CD14-positive monocyte (primary cell): ENCODE results near the gene ADAMTS17. TPM values are rescaled to one million over a fixed set of nuclear protein-coding genes. Genes with fewer than 3 reads are reported as not detected.

Source experiments
- DNase-seq, 3 donors: peaks; one replicate each; pipeline ENCODE4 v3.0.0-alpha.2; 2011 to 2022
- H2AFZ ChIP-seq: 2 replicates; pipeline ENCODE4 v1.6.0; 2012; ENCODE audit warnings: mild to moderate bottlenecking, low read depth, low read length, inconsistent platforms; ENCODE audit not compliant: insufficient read depth, poor library complexity, severe bottlenecking
- H3K27ac ChIP-seq, 2 donors: 1 replicate in 1 of 2; 2 replicates in 1 of 2; pipeline ENCODE4 v1.5.1; 2012 to 2013; ENCODE audit warnings: low read length in 2 of 2, control low read depth in 1 of 2, inconsistent platforms in 1 of 2, low read depth in 1 of 2, mild to moderate bottlenecking in 1 of 2
- H3K27me3 ChIP-seq, 2 donors: one replicate each; pipeline versions ENCODE4 v1.6.0 to v1.6.1; 2011 to 2013; ENCODE audit warnings: low read length in 2 of 2; ENCODE audit not compliant: control insufficient read depth in 2 of 2, insufficient read depth in 2 of 2
- H3K36me3 ChIP-seq, 2 donors: replicated peaks in 1 of 2; 1 replicate in 1 of 2; 2 replicates in 1 of 2; pipeline versions ENCODE4 v1.5.1 to v1.6.1; 2012 to 2013; ENCODE audit warnings: low read length in 2 of 2, control low read depth in 1 of 2, inconsistent platforms in 1 of 2, mild to moderate bottlenecking in 1 of 2; ENCODE audit not compliant: insufficient read depth in 2 of 2, control insufficient read depth in 1 of 2
- H3K4me1 ChIP-seq, 2 donors: 1 replicate in 1 of 2; 2 replicates in 1 of 2; pipeline versions ENCODE4 v1.5.1 to v1.6.1; 2012 to 2013; ENCODE audit warnings: low read length in 2 of 2, control low read depth in 1 of 2, inconsistent platforms in 1 of 2, mild to moderate bottlenecking in 1 of 2, moderate library complexity in 1 of 2; ENCODE audit not compliant: insufficient read depth in 2 of 2, control insufficient read depth in 1 of 2
- H3K4me2 ChIP-seq: replicated peaks from 2 replicates; pipeline ENCODE3; 2012; ENCODE audit warnings: low read length, moderate library complexity, mild to moderate bottlenecking; ENCODE audit not compliant: poor library complexity, severe bottlenecking; ENCODE audit errors: extremely low read depth
- H3K4me3 ChIP-seq, 3 experiments: fragments of 200-600 bp in 1 of 3; sonication (generic) in 1 of 3; replicated peaks in 1 of 3; 1 replicate in 2 of 3; 2 replicates in 1 of 3; pipeline ENCODE4 v1.5.1; 2011 to 2013; ENCODE audit warnings: low read length in 3 of 3, mild to moderate bottlenecking in 3 of 3, control low read depth in 2 of 3, low read depth in 2 of 3, inconsistent platforms in 1 of 3, moderate library complexity in 1 of 3
- H3K79me2 ChIP-seq: 2 replicates; pipeline ENCODE4 v1.6.0; 2012; ENCODE audit warnings: mild to moderate bottlenecking, control low read depth, inconsistent platforms, low read length, moderate library complexity; ENCODE audit not compliant: insufficient read depth
- H3K9ac ChIP-seq: 2 replicates; pipeline ENCODE4 v1.6.0; 2017; ENCODE audit warnings: low read length, mild to moderate bottlenecking; ENCODE audit not compliant: insufficient read depth, poor library complexity, severe bottlenecking
- H3K9me3 ChIP-seq, 2 donors: replicated peaks in 1 of 2; 1 replicate in 1 of 2; 2 replicates in 1 of 2; pipeline versions ENCODE4 v1.5.1 to v1.6.1; 2012 to 2013; ENCODE audit warnings: low read length in 2 of 2, control low read depth in 1 of 2; ENCODE audit not compliant: control insufficient read depth in 1 of 2, insufficient read depth in 1 of 2
- H4K20me1 ChIP-seq: 2 replicates; pipeline ENCODE4 v1.6.0; 2012; ENCODE audit warnings: mild to moderate bottlenecking, low read length, control low read depth, moderate library complexity; ENCODE audit not compliant: insufficient read depth
- H3K27ac Mint-ChIP-seq, 7 donors: one replicate each; pipeline ENCODE4 v1.8.0; 2020; ENCODE audit warnings: mild to moderate bottlenecking in 7 of 7, mixed read lengths in 7 of 7, moderate library complexity in 6 of 7, inconsistent platforms in 2 of 7
- H3K27me3 Mint-ChIP-seq, 3 donors: one replicate each; pipeline ENCODE4 v1.8.0; 2021 to 2022; ENCODE audit warnings: low read depth in 3 of 3, mild to moderate bottlenecking in 3 of 3, mixed read lengths in 3 of 3, moderate library complexity in 3 of 3, inconsistent platforms in 1 of 3
- H3K36me3 Mint-ChIP-seq, 2 donors: one replicate each; pipeline ENCODE4 v1.8.0; 2020; ENCODE audit warnings: mixed read lengths in 2 of 2, inconsistent platforms in 1 of 2, mild to moderate bottlenecking in 1 of 2
- H3K4me1 Mint-ChIP-seq: one replicate; pipeline ENCODE4 v1.8.0; 2020; ENCODE audit warnings: mild to moderate bottlenecking, mixed read lengths
- H3K4me3 Mint-ChIP-seq, 2 donors: one replicate each; pipeline ENCODE4 v1.8.0; 2020; ENCODE audit warnings: mild to moderate bottlenecking in 2 of 2, mixed read lengths in 2 of 2, moderate library complexity in 1 of 2
- H3K9me3 Mint-ChIP-seq, 7 donors: one replicate each; pipeline ENCODE4 v1.8.0; 2020 to 2022; ENCODE audit warnings: mixed read lengths in 7 of 7, mild to moderate bottlenecking in 6 of 7, moderate library complexity in 6 of 7, inconsistent platforms in 2 of 7
- CTCF ChIP-seq: fragments of 200-600 bp; IDR thresholded peaks from one replicate; pipeline ENCODE4 v1.8.0; 2022; ENCODE audit warnings: antibody characterized with exemption, mild to moderate bottlenecking
- whole genome bisulfite sequencing: methylation state at CpG from one replicate; pipeline ENCODE4 v1.1.5; 2013; ENCODE audit warnings: missing lambda C conversion rate; ENCODE audit not compliant: insufficient coverage; 5-methylcytosine and 5-hydroxymethylcytosine counted together
- intact Hi-C, 2 donors: fragments of 100-400 bp; cut with micrococcal nuclease; formaldehyde crosslinking; loops; one replicate each; pipeline versions ENCODE4 v1.15.0 to v1.15.1; 2023
- polyA plus RNA-seq, 3 donors: library from polyadenylated mRNA; depleted of rRNA in 1 of 3; unstranded in 2 of 3; stranded (reverse) in 1 of 3; fragments of 300-500 nt in 2 of 3; fragments of >200 nt in 1 of 3; fragmentation: Illumina TruSeq in 2 of 3; gene quantifications; 1 replicate in 2 of 3; 2 replicates in 1 of 3; pipeline ENCODE4 v1.2.3, GENCODE V29; 2012 to 2021

Gene ADAMTS17
- polyA plus RNA-seq, 3 donors, result 0.03 to 0.25 TPM; not detected in 1

- Histone ChIP-seq H3K4me2 (no peak overlapping the region), H3K4me3 (no peak overlapping the region), H3K79me2 (no peaks in the 10 kb centered on the region), H3K27me3 (no peaks in the 10 kb centered on the region), H3K4me1 (peaks cover 0 to 1% of the 10 kb centered on the region in 2 donors), H3K9ac (no peak overlapping the region), H2AFZ (no peak overlapping the region), H3K36me3 (no peaks in the 10 kb centered on the region), H4K20me1 (no peaks in the 10 kb centered on the region), H3K27ac (no peak overlapping the region), H3K9me3 (peaks cover 19 to 33% of the 10 kb centered on the region in 2 donors)
- Mint-ChIP-seq H3K4me3 (no peak overlapping the region), H3K9me3 (peaks cover 12 to 36% (median 13%) of the 10 kb centered on the region in 7 donors), H3K27ac (no peak overlapping the region), H3K27me3 (peaks cover 2 to 8% (median 4%) of the 10 kb centered on the region in 3 donors), H3K36me3 (no peaks in the 10 kb centered on the region), H3K4me1 (peaks cover 7% of the 10 kb centered on the region)
- 90% methylated on average over 10 of the region's 11 CpGs for WGBS
- TF ChIP-seq CTCF, result no peak
- no peak for DNase-seq
- intact Hi-C loops, result no loop called here
Measured at GRCh38 chr15:100048736-100049135, 293.0 kb downstream of the ADAMTS17 start.

- H3K27me3 Mint-ChIP-seq, result peaks cover 1 to 4% (median 2%) of the 10 kb centered on the region in 3 donors
- Histone ChIP-seq H3K36me3 (no peaks in the 10 kb centered on the region), H3K9ac (no peak overlapping the region), H4K20me1 (no peaks in the 10 kb centered on the region), H3K9me3 (peaks cover 11 to 22% of the 10 kb centered on the region in 2 donors), H3K27ac (no peak overlapping the region), H2AFZ (no peak overlapping the region), H3K4me3 (peak overlapping the region in 1 of 3 experiments; percentile 42), H3K79me2 (no peaks in the 10 kb centered on the region), H3K4me1 (peaks cover 8 to 15% of the 10 kb centered on the region in 2 donors), H3K27me3 (no peaks in the 10 kb centered on the region), H3K4me2 (no peak overlapping the region)
- peaks cover 8 to 31% (median 13%) of the 10 kb centered on the region in 7 donors for H3K9me3 Mint-ChIP-seq
- no peak for TF ChIP-seq CTCF
- no CpG with 5 or more reads among the region's 6 CpGs for WGBS
- H3K36me3 Mint-ChIP-seq, result no peaks in the 10 kb centered on the region
- no peak for DNase-seq
- H3K4me1 Mint-ChIP-seq, result peaks cover 13% of the 10 kb centered on the region
- no peak overlapping the region for H3K4me3 Mint-ChIP-seq
- intact Hi-C loops, result no loop called here
- H3K27ac Mint-ChIP-seq, result no peak overlapping the region
Measured at GRCh38 chr15:100043692-100044091, 298.1 kb downstream of the ADAMTS17 start.
